HG03432 (cell line): ENCODE measurements around the gene CRYL1.

ENCODE experiments used
- ATAC-seq: cut with Tn5 transposase; IDR thresholded peaks from one replicate; pipeline ENCODE4 v1.9.1; 2021; ENCODE audit warnings: mild to moderate bottlenecking, moderate library complexity; ENCODE audit not compliant: unreplicated experiment

The CRYL1 gene

DNA sequence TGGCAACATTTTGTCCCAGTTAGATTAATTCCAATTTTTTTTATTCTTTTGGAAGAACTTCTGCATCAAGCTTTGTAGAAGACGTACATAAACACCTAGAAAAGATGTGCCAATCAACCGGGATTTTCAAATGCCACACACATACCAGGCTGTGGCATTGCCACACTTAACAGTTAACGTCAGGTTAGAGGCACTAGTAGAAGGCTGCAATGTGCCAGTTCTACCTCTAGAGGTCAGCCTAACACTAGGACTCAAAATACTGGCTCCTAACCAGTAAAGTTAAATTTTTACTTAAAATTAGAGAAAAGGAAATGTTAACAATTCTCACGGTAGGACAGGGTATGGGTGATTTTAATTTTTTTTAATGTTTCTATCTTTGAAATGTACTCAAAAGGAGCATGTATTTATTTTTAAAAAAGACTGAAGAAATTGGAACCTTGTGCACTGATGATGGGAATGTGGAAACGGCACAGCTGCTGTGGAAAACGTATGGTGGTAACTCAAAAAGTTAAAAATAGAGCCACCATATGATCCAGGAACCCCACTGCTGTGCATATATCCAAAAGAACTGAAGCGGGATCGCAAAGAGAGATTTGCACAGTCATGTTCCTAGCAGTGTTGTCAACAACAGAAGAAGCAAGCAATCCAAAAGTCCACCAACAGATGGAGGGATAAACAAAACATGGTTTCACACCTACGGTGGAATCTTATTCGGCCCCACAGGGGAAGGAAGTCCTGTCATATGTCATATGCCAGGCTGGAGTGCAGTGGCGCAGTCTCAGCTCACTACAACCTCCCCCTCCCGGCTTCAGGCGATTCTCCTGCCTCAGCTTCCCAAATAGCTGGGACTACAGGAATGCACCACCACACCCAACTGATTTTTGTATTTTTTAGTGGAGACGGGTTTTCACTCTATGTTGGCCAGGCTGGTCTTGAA is 30.3 kb downstream of the CRYL1 start:
- no peak for ATAC-seq

DNA sequence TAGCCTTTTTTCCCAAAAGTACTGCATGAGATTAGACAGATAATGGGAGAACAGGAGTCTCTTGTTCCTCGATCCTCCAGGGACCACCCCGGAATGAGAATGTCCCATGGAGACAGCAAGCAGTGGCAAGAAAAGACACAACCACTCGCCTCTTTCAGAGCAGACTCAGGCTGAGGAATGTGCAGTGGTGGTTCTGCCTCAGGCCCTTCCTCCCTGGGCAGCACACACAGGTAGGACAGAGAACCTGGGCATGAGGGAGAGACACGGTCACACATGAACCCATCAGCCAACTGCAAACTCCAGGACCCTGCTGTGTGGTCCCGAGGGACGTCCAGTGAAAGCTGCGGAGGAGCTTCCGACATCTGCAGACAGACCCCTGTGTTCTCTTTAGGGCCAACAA is 31.0 kb downstream of the CRYL1 start:
- ATAC-seq = no peak

DNA sequence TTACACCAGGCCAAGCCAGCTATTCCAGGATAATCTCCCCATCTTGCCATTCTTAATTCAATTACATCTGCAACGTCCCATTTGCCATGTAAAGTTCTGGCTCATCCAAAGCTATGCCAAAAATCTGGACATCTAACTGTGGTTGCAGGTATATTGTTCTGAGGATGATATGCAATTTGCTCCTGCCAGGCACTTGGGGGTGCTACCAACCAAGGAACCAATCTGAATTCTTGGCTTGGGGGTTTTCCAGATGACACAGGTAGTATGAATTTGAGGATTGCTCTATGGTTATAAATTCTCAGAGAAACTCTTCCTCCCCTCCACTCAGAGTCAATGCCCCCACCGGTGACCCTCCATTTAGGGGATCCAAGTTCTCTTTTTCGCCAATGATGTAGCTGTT is 33.0 kb downstream of the CRYL1 start:
- no peak for ATAC-seq

DNA sequence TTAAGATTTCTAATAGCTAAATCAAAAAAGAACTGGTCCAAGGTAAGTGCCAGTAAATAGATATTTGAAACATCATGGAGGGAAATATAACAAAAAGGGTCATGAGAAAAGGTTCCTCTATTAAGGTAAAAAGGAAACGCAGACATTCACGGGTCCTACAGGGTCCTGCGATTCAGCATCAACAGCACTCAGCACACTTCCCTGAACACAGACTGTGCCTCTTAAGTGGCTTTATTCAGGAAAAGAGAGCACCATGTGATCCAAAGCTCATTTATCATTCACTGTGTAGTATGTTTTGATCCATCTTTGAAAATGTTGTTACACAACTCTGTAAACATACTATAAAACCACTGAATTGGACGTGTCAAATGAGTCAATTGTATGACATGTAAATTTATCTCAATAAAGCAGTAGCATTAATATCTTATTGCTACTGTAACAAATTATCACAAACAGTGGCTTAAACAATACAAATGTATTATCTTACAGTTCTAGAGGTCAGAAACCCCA is 33.7 kb downstream of the CRYL1 start:
- ATAC-seq = no peak

DNA sequence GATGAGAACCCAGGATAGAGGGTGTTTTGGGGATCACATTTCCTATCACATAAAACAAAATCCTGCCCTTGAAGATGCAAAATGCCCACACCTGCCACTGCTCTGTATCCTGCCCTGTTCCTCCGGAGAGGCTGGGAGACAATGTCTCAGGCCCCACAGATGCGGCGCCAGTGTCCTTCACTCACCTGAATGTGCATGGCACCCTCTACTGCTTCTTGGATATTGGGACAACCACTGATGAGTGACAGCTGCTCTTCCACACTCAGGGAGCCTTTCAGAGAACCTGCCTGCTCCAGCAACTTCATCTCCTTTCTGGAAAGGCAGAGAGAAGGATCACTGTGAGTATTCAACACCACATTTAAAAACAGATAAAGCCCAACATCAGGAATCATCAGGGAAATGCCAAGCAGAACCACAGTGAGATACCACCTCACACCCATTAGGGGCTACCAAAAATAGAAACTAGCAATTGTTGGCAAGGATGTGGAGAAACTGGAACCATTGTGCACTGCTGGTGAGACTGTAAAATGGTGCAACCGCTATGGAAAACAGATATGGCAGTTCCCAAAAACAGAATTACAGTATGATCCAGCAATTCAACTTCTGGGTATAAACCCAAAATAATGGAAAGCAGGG is 36.4 kb downstream of the CRYL1 start:
- no peak for ATAC-seq

DNA sequence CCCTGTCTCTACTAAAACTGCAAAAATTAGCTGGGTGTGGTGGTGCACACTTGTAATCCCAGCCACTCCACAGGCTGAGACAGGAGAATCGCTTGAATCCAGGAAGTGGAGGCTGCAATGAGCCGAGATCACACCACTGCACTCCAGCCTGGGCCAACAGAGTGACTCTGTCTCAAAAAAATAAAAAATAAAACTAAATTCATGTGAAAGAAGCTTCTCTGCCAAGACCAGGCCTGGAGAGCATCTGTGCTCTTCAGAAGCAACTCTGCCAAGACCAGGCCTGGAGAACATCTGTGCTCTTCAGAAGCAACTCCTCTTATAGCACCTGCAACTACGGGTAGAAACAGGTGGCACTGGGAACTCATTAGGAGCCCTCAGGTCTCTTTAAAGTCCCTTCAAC is 37.7 kb downstream of the CRYL1 start:
- ATAC-seq = no peak

DNA sequence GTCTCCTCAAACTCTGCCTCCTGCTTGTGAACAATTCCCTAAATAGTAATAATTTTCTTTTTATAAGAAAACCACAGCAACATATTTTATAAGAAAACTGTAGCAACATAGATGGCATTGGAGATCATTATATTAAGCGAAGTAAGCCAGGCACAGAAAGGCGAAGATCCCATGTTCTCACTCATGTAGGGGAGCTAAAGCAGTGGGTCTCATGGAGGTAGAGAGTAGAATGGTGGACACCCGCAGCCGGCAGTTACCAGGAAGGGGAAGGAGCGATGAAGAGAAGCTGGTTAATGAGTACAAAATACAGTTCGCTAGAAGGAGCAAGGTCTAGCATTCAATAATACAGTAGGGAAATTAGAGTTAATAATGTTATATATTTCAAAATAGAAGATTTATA is 42.9 kb downstream of the CRYL1 start:
- no peak for ATAC-seq

DNA sequence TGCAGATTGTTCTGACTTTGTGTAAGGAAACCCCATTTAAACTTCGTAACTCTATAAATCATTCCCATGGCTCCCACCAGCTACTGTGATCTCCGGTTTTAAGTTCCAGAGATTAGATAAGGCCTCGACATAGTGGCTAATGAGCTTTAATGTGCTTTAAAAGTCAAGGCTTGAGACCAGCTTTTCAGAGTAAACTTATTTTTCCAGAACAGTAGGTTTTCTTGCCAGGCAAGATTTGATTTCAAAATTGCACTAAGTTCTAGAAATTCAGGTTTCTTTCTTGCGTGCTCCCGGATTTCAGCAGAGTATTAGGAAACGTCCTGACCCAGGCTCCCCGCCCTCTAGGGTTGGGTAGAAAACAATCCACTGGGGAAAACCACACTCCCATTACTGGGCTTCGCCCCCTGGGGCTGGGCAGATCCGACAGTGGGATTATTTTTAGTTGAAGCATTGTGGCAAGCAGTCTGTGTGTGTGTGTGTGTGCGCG is 43.3 kb downstream of the CRYL1 start:
- no peak for ATAC-seq

GRCh38 chr13:20477394-20477793 is 48.3 kb downstream of the CRYL1 start:
- no peak for ATAC-seq

DNA sequence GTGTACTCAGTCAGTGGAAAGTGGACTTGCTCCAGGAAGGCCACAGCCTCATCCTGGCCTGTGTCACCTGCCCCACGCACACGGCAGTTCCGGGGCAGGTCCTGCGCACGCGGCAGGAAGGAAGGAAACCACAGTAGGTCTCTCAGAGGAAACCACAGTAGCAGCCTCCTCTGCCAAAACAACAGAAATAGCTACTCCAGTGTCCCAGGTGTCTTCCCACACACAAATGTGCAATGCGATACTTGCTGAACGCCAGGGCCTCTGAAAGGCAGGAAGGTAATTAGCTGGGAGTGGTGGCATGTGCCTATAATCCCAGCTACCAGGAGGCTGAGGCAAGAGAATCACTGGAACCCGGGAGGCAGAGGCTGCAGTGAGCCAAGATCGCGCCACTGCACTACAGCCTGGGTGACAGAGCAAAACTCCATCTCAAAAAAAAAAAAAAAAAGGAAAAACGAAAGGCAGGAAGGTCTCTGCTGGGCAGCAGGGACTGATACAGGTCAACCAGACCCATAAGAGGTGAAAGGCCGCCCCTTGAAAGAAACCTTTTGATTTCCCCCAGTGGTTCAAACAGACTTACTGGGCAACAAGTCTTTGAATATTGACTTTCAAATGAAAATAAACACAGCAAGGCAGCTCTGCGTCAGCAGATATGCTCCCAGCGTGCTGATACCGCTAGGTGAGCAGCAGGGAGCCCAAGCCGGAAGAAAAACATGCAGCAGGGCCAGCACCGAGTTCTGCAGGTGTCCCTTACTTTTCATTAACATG is 49.5 kb downstream of the CRYL1 start:
- peak; percentile 98 for ATAC-seq

GRCh38 chr13:20474515-20474914 is 51.1 kb downstream of the CRYL1 start:
- ATAC-seq = no peak

DNA sequence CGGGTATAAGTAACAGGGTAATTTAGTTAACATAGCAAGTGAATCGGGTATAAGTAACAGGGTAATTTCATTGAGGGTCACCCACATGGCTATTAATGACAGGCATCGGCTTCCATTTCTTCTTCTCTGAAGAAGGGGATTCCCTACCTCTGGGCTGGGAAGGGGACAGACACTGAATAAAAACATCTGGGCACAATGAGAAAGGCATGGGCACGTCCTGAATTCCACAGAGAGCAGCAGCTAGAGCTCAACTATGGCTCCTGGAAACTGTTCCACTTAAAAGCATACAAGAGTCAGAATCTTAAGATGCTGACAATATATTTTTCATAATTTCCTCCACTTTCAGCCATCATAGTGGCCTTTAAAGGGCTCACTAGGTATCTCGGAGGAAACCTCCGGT is 51.8 kb downstream of the CRYL1 start:
- ATAC-seq = no peak

DNA sequence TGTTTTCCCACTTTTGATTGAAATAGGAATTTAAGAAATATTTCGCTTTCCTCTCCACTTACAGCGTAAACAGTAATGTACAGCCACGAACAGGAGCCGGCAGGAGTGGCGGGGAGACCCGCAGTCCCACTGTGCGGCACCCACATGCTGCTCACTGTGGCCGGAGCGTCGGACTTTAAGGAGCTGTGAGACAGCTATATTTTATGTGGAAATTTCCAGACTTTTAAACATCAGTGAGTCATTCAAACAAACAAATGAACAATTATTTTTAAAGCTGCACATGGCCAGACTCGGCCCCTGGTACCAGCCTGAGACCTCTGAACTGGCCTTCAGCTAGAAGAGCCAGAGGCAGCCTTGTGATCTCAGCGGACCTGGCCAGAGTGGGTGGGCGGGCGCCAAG is 52.5 kb downstream of the CRYL1 start:
- no peak for ATAC-seq

DNA sequence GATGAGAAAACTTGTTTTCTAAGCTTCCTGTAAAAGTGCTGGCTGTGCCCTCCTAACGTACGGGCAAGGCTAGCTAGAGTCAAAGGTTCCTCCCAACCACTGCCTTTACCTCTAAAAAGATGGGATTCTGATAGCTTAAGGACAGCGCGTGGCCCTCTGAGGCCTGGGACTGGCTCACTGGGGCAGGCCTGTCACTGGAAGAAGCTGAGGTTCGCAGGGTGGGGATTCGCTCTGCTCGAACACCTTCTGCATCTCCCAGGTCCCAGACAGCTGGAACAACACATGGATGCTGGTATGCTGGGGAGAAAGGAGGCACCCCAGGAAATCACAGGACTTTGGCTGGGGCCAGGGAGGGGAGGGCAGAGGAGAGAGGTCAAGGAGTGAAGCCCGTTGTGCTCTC is 53.1 kb downstream of the CRYL1 start:
- ATAC-seq = no peak

DNA sequence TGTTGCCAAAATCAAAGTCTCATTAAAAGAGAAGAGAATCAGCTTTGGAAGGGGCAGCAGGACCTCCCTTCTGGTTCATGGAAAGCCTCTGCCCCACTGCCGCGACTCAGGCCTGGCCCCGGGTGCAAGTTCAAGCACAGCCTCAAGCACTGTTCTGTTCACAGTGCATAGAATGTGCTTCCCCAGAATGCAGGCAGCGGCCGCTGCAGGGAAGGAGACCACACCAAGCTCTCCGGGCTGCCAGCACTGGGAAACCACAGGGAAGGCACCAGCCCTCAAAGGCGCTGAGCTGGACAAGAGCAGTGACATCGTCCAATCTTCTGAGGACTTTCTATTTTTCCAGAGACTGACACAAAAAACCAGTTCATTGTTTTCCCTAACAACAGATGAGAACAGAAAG is 55.5 kb downstream of the CRYL1 start:
- no peak for ATAC-seq

GRCh38 chr13:20466371-20466770 is 59.3 kb downstream of the CRYL1 start:
- no peak for ATAC-seq

DNA sequence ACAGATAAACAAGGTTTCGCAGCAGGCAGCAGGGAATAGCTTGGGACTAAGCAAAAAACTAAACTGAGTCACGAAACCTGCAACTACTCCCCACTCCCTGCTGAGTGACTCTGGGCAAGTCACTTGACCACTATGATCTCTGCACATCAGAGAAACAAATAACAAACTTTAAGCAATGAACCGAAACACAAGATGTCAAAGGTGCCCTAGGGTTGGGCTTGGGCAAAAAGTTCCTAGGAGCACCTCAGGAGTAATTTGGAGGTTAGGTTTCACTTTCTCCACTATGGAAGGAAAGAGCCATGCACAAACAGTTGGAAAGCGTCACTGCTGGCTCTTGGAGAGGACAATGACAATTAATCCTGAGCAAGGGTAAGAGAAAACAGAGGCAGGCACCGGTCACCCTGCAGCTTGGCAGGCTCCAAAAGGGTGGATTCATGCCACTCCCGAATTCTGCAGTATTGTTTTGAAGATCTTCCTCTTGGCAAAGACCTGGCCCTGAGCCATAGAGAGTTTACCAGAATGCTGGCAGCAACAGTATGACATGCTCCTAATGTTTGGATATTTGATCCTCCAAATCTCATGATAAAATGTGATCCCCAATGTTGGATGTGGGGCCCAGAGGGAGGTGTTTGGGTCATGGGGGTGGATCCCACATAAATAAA is 60.3 kb downstream of the CRYL1 start:
- ATAC-seq = no peak

- ATAC-seq = no peak
Measured at GRCh38 chr13:20462921-20463320, 62.7 kb downstream of the CRYL1 start.

GRCh38 chr13:20462533-20462915 is 63.1 kb downstream of the CRYL1 start:
- no peak for ATAC-seq

GRCh38 chr13:20461860-20462532 is 63.7 kb downstream of the CRYL1 start:
- ATAC-seq = no peak
